ENCODE results near the gene RAB5B. TPM values are rescaled to one million over a fixed set of nuclear protein-coding genes. Genes with fewer than 3 reads are reported as not detected.

RAB5B gene
- polyA plus RNA-seq, 1 donor (not counting 4 experiments of a cell fraction or from before 2014, with no cell fraction given): 138 TPM

- H4K20me1 ChIP-seq (ENCODE audit: control insufficient read depth, extremely low read depth, insufficient read depth, low read length): no peaks in the 10 kb centered on the region
- peaks cover 6% of the 10 kb centered on the region for H3K4me1 ChIP-seq (ENCODE audit: control insufficient read depth, extremely low read depth, insufficient read depth, low read length)
- H3K4me3 ChIP-seq (ENCODE audit: control insufficient read depth in 2 of 3, extremely low read depth in 1 of 3, insufficient read depth in 2 of 3, low read depth in 1 of 3, low read length in 3 of 3): no peak overlapping the region
- H2AFZ ChIP-seq (ENCODE audit: control insufficient read depth, low read length): no peak overlapping the region
- H3K9me3 ChIP-seq (ENCODE audit: control insufficient read depth, low read depth, low read length): no peaks in the 10 kb centered on the region
- peaks cover 37 to 41% of the 10 kb centered on the region in 2 experiments for H3K36me3 ChIP-seq (ENCODE audit: control insufficient read depth in 2 of 2, extremely low read depth in 1 of 2, insufficient read depth in 2 of 2, low read length in 2 of 2)
- H3K27me3 ChIP-seq (ENCODE audit: control insufficient read depth, extremely low read depth, insufficient read depth, low read length): no peaks in the 10 kb centered on the region
- FAIRE-seq (no peak), DNase-seq (ENCODE audit: low read depth, low spot score) (no peak)
- no peaks in the 10 kb centered on the region for H3K79me2 ChIP-seq (ENCODE audit: control insufficient read depth, insufficient read depth, low read length)
- no peaks in the 10 kb centered on the region for H3K9me1 ChIP-seq (ENCODE audit: control insufficient read depth, extremely low read depth, insufficient read depth, low read length)
- no peak overlapping the region for H3K9ac ChIP-seq (ENCODE audit: control insufficient read depth, extremely low read depth, insufficient read depth, low read length)
- dilution Hi-C loops (cut with MboI; ENCODE audit: extremely low pct_ligation_motif_present, low sequenced_read_pairs): no loop called here
- no peak overlapping the region for H3K27ac ChIP-seq (ENCODE audit: control insufficient read depth, insufficient read depth, low read length)
- TF ChIP-seq CTCF (optimal IDR thresholded peaks at IDR 0.05 in 1 of 3, IDR thresholded peaks at IDR 0.05 in 1 of 3, conservative IDR thresholded peaks at IDR 0.05 in 1 of 3; ENCODE audit: extremely low read depth in 1 of 3, insufficient read depth in 2 of 3, low read length in 3 of 3): no peak
- no peak for TF ChIP-seq EZH2 (IDR thresholded peaks at IDR 0.05; ENCODE audit: low read length)
- H3K4me2 ChIP-seq (ENCODE audit: control insufficient read depth, extremely low read depth, insufficient read depth, low read depth, low read length): no peak overlapping the region
Observed at GRCh38 chr12:55993230-55993853, 19.5 kb downstream of the RAB5B start.

- no peaks in the 10 kb centered on the region for H3K9me1 ChIP-seq (ENCODE audit: control insufficient read depth, extremely low read depth, insufficient read depth, low read length)
- no peak overlapping the region for H3K9ac ChIP-seq (ENCODE audit: control insufficient read depth, extremely low read depth, insufficient read depth, low read length)
- no peaks in the 10 kb centered on the region for H3K27me3 ChIP-seq (ENCODE audit: control insufficient read depth, extremely low read depth, insufficient read depth, low read length)
- peaks cover 6% of the 10 kb centered on the region for H3K4me1 ChIP-seq (ENCODE audit: control insufficient read depth, extremely low read depth, insufficient read depth, low read length)
- H4K20me1 ChIP-seq (ENCODE audit: control insufficient read depth, extremely low read depth, insufficient read depth, low read length): no peaks in the 10 kb centered on the region
- DNase-seq (ENCODE audit: low read depth, low spot score) (no peak), FAIRE-seq (no peak)
- no peaks in the 10 kb centered on the region for H3K9me3 ChIP-seq (ENCODE audit: control insufficient read depth, low read depth, low read length)
- TF ChIP-seq CTCF (optimal IDR thresholded peaks at IDR 0.05 in 1 of 3, IDR thresholded peaks at IDR 0.05 in 1 of 3, conservative IDR thresholded peaks at IDR 0.05 in 1 of 3; ENCODE audit: extremely low read depth in 1 of 3, insufficient read depth in 2 of 3, low read length in 3 of 3) (no peak), EZH2 (IDR thresholded peaks at IDR 0.05; ENCODE audit: low read length) (no peak)
- dilution Hi-C loops (cut with MboI; ENCODE audit: extremely low pct_ligation_motif_present, low sequenced_read_pairs): no loop called here
- H3K27ac ChIP-seq (ENCODE audit: control insufficient read depth, insufficient read depth, low read length): no peak overlapping the region
- H3K36me3 ChIP-seq (ENCODE audit: control insufficient read depth in 2 of 2, extremely low read depth in 1 of 2, insufficient read depth in 2 of 2, low read length in 2 of 2): peaks cover 30 to 32% of the 10 kb centered on the region in 2 experiments
- no peak overlapping the region for H2AFZ ChIP-seq (ENCODE audit: control insufficient read depth, low read length)
- no peak overlapping the region for H3K4me2 ChIP-seq (ENCODE audit: control insufficient read depth, extremely low read depth, insufficient read depth, low read depth, low read length)
- no peaks in the 10 kb centered on the region for H3K79me2 ChIP-seq (ENCODE audit: control insufficient read depth, insufficient read depth, low read length)
- H3K4me3 ChIP-seq (ENCODE audit: control insufficient read depth in 2 of 3, extremely low read depth in 1 of 3, insufficient read depth in 2 of 3, low read depth in 1 of 3, low read length in 3 of 3): no peak overlapping the region
Observed at GRCh38 chr12:55995366-55995765, 21.5 kb downstream of the RAB5B start.

Data from keratinocyte (primary cell).